GM21381 (cell line): ENCODE results near the gene NRIP1.

Experiments
- ATAC-seq: cut with Tn5 transposase; IDR thresholded peaks from one replicate; pipeline ENCODE4 v1.9.1; 2021; ENCODE audit warnings: mild to moderate bottlenecking, moderate library complexity; ENCODE audit not compliant: unreplicated experiment

NRIP1 gene

GRCh38 chr21:14985306-14985705, 79.5 kb downstream of the NRIP1 start:
- no peak for ATAC-seq

- ATAC-seq = no peak
These were observed 82.5 kb downstream of the NRIP1 start for GRCh38 chr21:14982336-14982735.

- ATAC-seq = no peak
These were observed 83.6 kb downstream of the NRIP1 start for GRCh38 chr21:14981246-14981645.

GRCh38 chr21:14979264-14979663, 85.5 kb downstream of the NRIP1 start:
- no peak for ATAC-seq

- no peak for ATAC-seq
These were observed 87.0 kb downstream of the NRIP1 start for GRCh38 chr21:14977814-14978213.

GRCh38 chr21:14975136-14975919, 89.5 kb downstream of the NRIP1 start:
- no peak for ATAC-seq

DNA sequence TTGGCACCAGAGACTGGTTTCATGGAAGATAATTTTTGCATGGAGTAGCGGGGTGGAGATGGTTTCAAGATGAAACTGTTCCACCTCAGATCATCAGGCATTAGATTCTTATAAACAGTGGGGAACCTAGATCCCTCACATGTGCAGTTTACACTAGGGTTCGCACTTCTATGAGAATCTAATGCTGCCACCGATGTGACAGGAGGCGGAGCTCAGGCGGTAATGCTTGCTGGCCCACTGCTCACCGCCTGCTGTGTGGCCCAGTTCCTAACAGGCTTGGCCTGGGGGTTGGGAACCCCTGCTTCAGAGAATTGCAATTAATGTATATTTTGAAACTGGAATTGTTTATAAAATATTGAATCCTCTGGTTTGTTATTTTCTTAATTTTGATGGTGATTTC, 92.1 kb downstream of the NRIP1 start:
- no peak for ATAC-seq

GRCh38 chr21:14968821-14969220, 96.0 kb downstream of the NRIP1 start:
- no peak for ATAC-seq

GRCh38 chr21:14968029-14968428, 96.8 kb downstream of the NRIP1 start:
- no peak for ATAC-seq

- no peak for ATAC-seq
These were observed 100.2 kb downstream of the NRIP1 start for GRCh38 chr21:14964621-14965020.

GRCh38 chr21:14962217-14962616, 102.6 kb downstream of the NRIP1 start:
- no peak for ATAC-seq

- ATAC-seq = no peak
These were observed 103.3 kb downstream of the NRIP1 start for GRCh38 chr21:14961502-14961901.

- no peak for ATAC-seq
These were observed 105.5 kb downstream of the NRIP1 start for GRCh38 chr21:14959343-14959742.

- no peak for ATAC-seq
These were observed 107.0 kb downstream of the NRIP1 start for GRCh38 chr21:14957836-14958235.

DNA sequence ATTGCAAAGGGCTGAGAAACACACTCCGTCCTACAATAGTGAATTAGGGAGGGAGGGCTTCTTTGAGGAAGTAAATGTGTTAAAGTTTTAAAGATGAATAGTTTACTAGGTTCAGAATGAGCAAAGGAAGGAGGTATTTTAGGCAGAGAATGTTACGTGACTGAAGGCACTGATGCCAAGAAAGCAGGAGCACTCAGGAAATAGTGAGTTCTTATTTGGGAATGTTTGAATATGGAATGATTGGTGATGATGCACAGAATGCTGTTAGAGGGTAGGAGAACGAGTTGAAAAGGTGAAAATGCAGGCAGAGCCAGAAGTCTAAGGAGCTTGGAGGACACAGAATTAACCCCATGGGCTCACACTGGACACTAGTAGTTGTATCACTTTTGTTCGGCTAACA, 108.0 kb downstream of the NRIP1 start:
- ATAC-seq = no peak

DNA sequence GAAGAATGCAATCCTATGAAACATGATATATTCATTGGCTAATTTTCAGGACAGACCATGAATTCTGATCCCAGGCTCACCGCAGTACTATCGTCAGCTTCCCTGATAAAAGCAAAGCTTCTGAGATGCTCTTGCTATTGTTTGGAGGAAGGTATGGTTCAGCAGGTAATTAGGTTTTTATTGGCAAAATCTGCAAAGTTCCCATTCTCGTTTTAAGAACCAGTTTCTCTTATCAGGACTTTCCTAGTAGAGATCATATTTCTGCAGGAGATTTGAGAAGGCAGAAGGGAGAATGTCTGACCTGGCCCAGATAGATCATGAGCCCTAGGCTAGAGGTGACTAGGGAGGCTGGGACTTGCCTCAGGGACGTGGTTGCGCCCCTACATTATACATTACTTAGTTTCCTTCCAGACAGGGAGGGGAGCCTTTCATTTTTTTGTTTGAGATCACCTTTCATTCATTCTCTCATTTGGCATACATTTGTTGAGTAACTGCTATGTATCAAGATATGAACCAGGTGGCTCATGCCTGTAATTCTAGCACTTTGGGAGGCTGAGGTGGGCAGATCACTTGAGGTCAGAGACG, 108.8 kb downstream of the NRIP1 start:
- ATAC-seq = no peak

GRCh38 chr21:14952916-14953315, 111.9 kb downstream of the NRIP1 start:
- ATAC-seq = no peak

DNA sequence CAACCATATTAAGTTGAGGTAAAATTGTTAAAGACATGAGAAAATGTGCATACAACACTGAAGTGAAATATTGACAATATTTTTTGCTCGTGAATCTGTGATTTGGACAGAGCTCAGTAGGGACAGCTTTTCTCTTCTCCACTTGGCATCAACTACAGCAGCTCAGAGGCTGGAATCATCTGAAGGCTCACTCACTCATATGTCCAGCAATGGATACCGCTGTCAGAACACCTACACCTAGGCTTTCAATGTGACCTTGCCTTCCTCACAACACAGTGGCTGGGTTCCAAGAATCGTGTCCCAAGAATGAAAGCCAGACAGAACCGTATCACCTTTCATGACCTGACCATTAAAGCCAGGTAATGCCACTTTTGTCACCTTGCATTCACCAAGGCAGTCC, 115.2 kb downstream of the NRIP1 start:
- no peak for ATAC-seq

GRCh38 chr21:14947613-14948160, 117.1 kb downstream of the NRIP1 start:
- ATAC-seq = no peak

GRCh38 chr21:14945176-14945575, 119.6 kb downstream of the NRIP1 start:
- ATAC-seq = no peak

DNA sequence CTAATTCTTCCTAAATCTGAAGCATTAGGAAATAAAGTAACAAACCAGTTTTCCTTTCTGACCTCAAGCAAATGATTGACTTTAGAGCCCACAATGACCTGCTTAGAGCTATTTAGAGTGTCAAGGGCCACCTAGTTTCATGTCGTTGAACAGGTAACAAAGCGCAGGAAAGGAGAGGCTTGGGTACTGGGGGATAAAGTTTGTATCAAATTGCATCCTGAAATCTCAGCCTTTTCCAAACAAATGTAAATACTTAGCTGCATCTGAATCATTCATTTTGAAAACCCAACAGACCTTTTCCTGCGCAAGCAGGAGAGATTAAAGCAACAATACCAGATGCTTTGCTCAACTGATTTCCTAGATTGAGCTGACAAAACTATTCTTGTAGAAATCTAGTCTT, 121.2 kb downstream of the NRIP1 start:
- no peak for ATAC-seq

GRCh38 chr21:14942801-14943490, 121.9 kb downstream of the NRIP1 start:
- ATAC-seq = no peak
